Mucosa of descending colon (tissue), 3 donors: ENCODE measurements around the gene AP5B1. TPM values are rescaled to one million over a fixed set of nuclear protein-coding genes. Genes with fewer than 3 reads are reported as not detected.

Source experiments
- ATAC-seq: fragments of 200-7000 bp; cut with Tn5 transposase; one replicate; pipeline ENCODE4 v1.9.1; 2020; ENCODE audit warnings: mild to moderate bottlenecking, moderate library complexity
- DNase-seq, 3 donors: peaks; one replicate each; pipeline ENCODE4 v3.0.0-alpha.2; 2020
- H3K36me3 ChIP-seq: fragments of 200-600 bp; one replicate; pipeline ENCODE4 v1.8.0; 2021; ENCODE audit warnings: low read depth, mild to moderate bottlenecking
- H3K4me1 ChIP-seq: fragments of 200-600 bp; one replicate; pipeline ENCODE4 v1.8.0; 2021; ENCODE audit warnings: low read depth, mild to moderate bottlenecking
- H3K4me3 ChIP-seq: fragments of 200-600 bp; one replicate; pipeline ENCODE4 v1.8.0; 2021; ENCODE audit warnings: mild to moderate bottlenecking
- H3K9me3 ChIP-seq: fragments of 200-600 bp; one replicate; pipeline ENCODE4 v1.8.0; 2021; ENCODE audit warnings: mild to moderate bottlenecking
- intact Hi-C, 2 donors: fragments of 100-400 bp; cut with DNase I in 1 of 2; cut with micrococcal nuclease in 1 of 2; formaldehyde crosslinking; loops; one replicate each; pipeline versions ENCODE4 v1.11.0 to v1.11.1; 2022; cut with DNase I, micrococcal nuclease
- total RNA-seq, 3 donors: library from RNA; stranded (reverse); fragmentation: NEBNext Ultra II Directional in 2 of 3; extraction: Animal tissue kit (Norgen Biotek cat#: 25700) in 2 of 3; gene quantifications; one replicate each; pipeline versions ENCODE4 v1.2.1 to v1.2.4, GENCODE V29; 2021 to 2023
- TF ChIP-seq, protein P1 (sequence below): fragments of 200-600 bp; IDR thresholded peaks from one replicate; pipeline ENCODE4 v1.8.0; 2022; ENCODE audit warnings: antibody characterized with exemption, mild to moderate bottlenecking
- donor health status: DM: no; HTN: no; CAD: no; lungs with moderate emphysema.
- donor health status: DM: no; HTN: no; CAD: no.
- donor health status: DM: no; HTN: yes; CAD: no.

AP5B1 gene
- total RNA-seq, 3 donors from 2014 or later, result 21.2 to 21.8 (median 21.3) TPM

DNA sequence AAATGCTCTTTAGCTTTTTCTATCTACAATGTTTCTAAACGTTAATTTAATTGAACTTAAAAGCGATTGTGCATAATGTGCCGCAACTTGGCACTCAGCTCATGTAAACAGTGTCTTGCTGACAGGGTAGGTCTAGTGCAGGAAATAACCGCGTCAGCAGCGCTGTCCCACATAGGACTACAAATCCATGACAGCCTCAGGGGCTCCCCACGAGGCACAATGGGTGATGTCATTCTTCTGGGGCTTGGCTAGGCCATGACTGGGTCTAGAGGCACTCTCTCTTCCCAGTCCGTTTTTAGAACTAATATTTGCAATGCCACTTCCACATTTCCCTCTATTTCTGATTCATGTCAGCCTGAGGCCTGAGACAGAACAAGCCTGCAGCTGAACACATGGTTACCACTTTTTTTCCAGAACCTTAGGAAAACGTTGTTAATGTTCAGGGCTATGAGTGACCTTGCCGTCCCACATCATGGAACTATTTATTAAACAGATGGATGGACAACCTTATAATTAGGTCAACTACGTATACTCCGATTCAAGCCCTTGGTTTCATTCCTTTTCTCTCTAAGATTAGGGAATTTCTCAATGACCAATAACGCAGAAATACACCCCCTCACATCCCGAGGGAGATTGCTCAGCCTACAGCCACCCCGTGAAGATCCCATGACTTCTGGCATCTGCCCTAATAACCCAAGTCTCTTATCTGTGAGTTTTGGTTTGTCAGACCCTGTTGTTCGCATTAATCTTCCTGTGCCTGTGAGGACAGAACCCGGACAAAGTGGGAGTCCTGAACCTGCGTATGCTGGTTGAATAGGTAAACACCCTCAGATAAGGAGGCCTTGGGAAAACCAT lies 33.6 kb upstream of the AP5B1 start:
- DNase-seq (peak in 1 of 3 donors; percentile 33), ATAC-seq (no peak)
- no peaks in the 10 kb centered on the region for H3K9me3 ChIP-seq
- no peak overlapping the region for H3K4me3 ChIP-seq
- no peaks in the 10 kb centered on the region for H3K36me3 ChIP-seq
- intact Hi-C loops, result loop anchor here in 1 of 2 donors (10.0 kb wide), 1 partner anchor 110 kb away; no protein-coding TSS in a partner anchor
- TF ChIP-seq, protein P1, sequence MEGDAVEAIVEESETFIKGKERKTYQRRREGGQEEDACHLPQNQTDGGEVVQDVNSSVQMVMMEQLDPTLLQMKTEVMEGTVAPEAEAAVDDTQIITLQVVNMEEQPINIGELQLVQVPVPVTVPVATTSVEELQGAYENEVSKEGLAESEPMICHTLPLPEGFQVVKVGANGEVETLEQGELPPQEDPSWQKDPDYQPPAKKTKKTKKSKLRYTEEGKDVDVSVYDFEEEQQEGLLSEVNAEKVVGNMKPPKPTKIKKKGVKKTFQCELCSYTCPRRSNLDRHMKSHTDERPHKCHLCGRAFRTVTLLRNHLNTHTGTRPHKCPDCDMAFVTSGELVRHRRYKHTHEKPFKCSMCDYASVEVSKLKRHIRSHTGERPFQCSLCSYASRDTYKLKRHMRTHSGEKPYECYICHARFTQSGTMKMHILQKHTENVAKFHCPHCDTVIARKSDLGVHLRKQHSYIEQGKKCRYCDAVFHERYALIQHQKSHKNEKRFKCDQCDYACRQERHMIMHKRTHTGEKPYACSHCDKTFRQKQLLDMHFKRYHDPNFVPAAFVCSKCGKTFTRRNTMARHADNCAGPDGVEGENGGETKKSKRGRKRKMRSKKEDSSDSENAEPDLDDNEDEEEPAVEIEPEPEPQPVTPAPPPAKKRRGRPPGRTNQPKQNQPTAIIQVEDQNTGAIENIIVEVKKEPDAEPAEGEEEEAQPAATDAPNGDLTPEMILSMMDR, result no peak
- H3K4me1 ChIP-seq, result peaks cover 8% of the 10 kb centered on the region

DNA sequence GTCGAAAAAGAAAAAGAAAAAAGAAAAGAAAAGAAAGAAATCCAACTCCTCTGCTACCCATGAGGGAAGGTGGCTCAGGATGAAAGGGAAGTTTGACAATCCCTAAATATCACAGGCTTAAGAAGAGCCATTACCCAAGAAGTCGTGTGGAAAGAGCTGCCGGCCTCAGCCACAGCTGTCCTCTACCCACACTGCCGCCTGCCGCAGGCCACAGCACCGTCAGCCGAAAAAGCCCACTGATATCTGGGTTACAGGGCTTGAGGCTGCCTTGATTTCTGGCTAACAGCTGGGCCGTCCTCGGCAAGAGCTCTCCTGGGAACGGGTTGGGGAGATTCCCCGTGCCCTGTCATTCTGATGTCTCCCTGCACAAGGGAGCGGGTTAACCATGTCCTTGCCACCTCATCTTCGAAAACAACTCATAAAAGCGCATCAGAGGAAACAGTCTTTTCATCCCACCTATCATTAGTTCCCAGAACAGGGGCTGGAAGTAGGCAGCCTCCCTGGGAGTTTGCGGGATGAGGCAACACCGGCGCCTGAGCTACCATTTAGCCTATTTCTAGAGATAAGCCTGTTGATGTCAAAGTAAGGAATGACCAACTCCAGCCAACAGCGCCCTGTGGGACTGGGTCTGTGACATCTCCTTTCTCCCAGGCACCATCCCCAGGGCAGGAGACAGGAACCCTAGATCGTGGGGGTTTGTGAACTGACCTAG lies 31.1 kb upstream of the AP5B1 start:
- H3K4me3 ChIP-seq, result no peak overlapping the region
- intact Hi-C loops, result loop anchor here in 1 of 2 donors (10.0 kb wide), 1 partner anchor 107 kb away; no protein-coding TSS in a partner anchor
- ATAC-seq, result no peak
- H3K4me1 ChIP-seq, result peaks cover under 1% of the 10 kb centered on the region
- TF ChIP-seq, protein P1, result no peak
- no peaks in the 10 kb centered on the region for H3K9me3 ChIP-seq
- DNase-seq, result peak in 1 of 3 donors; percentile 25
- no peaks in the 10 kb centered on the region for H3K36me3 ChIP-seq

DNA sequence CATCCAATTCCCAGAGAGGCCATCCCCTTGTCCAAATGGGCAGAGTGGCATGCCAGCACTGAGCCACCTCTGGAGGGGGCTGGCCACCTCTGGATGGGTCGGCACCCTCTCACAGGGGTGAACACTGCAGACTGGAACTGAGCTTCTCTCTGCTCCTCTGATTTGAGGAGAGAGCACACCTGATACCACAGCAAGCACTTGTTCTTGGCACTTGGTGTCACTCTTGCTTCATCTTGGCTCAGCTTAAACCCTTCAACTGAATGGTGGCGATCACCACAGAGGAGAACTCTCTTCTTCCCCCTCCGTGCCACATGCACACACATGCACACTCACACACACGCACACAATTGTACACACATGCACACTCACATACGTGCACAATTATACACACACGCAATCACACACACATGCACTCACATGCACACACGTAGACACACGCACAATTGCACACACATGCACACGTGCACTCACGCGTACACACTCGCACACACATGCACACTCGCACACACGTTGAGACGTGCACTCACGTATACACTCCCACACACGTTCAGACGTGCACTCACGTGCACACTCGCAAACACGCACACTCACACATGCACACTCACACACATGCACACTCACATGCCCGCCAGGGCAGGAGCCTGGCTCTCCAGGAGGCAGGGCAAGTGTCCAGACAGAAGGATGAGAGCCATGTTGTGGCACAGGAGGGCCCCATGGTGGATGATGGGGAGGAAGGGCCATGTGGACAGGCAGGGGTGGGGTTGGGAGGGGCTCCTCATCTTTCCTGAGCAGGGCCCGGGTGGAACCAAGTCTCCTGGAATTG lies 29.5 kb upstream of the AP5B1 start:
- Histone ChIP-seq H3K4me1 (no peaks in the 10 kb centered on the region), H3K4me3 (no peak overlapping the region), H3K9me3 (no peaks in the 10 kb centered on the region), H3K36me3 (no peaks in the 10 kb centered on the region)
- intact Hi-C loops, result loop anchor here in 1 of 2 donors (10.0 kb wide), 1 partner anchor 105 kb away; no protein-coding TSS in a partner anchor
- TF ChIP-seq, protein P1, result no peak
- DNase-seq (peak in 1 of 3 donors; percentile 37), ATAC-seq (peak; percentile 79)

DNA sequence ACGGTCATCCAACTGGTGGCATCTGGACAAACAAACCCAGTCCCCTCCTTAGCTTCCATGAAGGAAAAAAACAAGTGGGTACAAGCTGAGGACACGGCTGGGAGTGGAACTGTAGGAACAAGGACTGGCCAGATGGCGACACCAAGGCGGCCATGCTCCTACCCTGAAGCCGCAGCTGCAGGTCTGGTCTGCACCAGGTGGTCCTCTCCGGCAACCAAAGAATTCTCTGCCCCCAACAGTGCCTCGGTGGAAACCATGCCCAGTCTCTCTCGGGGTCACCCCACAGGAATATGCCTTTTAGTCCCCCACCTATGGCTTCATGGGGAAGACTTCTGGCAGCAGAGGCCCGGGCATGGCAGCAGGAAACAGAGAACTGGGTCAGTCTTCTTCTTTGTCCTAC lies 28.7 kb upstream of the AP5B1 start:
- Histone ChIP-seq H3K4me3 (no peak overlapping the region), H3K4me1 (no peaks in the 10 kb centered on the region), H3K9me3 (no peaks in the 10 kb centered on the region), H3K36me3 (no peaks in the 10 kb centered on the region)
- TF ChIP-seq, protein P1, result no peak
- ATAC-seq (no peak), DNase-seq (no peak)
- intact Hi-C loops, result no loop called here

DNA sequence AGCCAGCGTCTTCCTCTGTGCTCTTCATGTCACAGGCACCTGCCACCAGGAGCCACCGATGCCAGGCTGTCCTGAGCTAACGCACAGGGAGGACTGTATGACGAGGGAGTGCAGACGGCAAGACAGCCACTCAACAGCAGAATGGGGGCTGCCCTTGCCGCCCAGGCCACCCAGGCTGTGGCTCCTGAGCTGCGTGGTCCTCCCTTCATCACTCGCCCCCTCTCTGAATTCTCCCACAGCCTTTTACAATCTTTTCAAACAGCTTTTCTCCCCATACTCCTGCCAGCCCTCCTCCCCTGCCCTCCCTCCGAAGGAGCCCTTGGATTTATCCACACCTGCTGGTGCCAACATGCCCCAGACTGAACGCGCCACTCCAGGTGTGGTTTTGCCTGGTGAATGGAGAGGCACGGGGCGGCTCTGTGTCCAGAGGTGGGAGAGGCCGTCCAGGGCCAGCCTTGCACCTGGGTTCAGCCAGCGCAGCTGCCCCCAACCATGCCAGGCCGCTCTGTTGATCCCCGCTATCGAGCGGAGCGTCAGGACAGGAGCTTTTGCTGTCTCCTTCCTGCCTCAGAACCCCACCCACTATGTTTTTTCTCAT lies 28.1 kb upstream of the AP5B1 start:
- ATAC-seq, result peak; percentile 23
- peak in 1 of 3 donors; percentile 38 for DNase-seq
- Histone ChIP-seq H3K9me3 (no peaks in the 10 kb centered on the region), H3K36me3 (no peaks in the 10 kb centered on the region), H3K4me3 (no peak overlapping the region), H3K4me1 (no peaks in the 10 kb centered on the region)
- TF ChIP-seq, protein P1, result no peak
- intact Hi-C loops, result no loop called here
